ENCODE data around the gene PDP2.

PDP2 gene

GRCh38 chr16:66851166-66851964, 28.9 kb upstream of the PDP2 start:
- Histone ChIP-seq H3K23ac (ENCODE audit: low read depth, low read length, poor library complexity) (no peak overlapping the region), H3K27ac (replicated peaks; ENCODE audit: low read length) (no peak overlapping the region), H3K4ac (ENCODE audit: low read length) (no peak overlapping the region), H3K79me1 (ENCODE audit: low read depth, low read length) (no peaks in the 10 kb centered on the region), H3K4me1 (ENCODE audit: control insufficient read depth in 2 of 2, insufficient read depth in 1 of 2, low read depth in 1 of 2, low read length in 2 of 2) (no peaks in the 10 kb centered on the region), H2BK120ac (ENCODE audit: low read depth, low read length) (no peak overlapping the region), H3K9me3 (replicated peaks in 1 of 2; ENCODE audit: control insufficient read depth in 2 of 2, insufficient read depth in 1 of 2, low read depth in 1 of 2, low read length in 2 of 2) (no peaks in the 10 kb centered on the region), H2BK12ac (ENCODE audit: low read length) (no peak overlapping the region), H2AK5ac (ENCODE audit: low read depth, low read length) (peak overlapping the region; percentile 34), H2BK5ac (ENCODE audit: low read length) (no peak overlapping the region), H3K36me3 (replicated peaks in 1 of 2; ENCODE audit: control insufficient read depth in 2 of 2, insufficient read depth in 2 of 2, low read length in 2 of 2) (no peaks in the 10 kb centered on the region), H3K9ac (ENCODE audit: low read depth, low read length, poor library complexity) (no peak overlapping the region), H3K27me3 (ENCODE audit: control insufficient read depth in 3 of 3, insufficient read depth in 3 of 3, low read depth in 1 of 3, low read length in 3 of 3) (peaks cover 0 to 82% (median 11%) of the 10 kb centered on the region in 3 experiments), H3K18ac (ENCODE audit: low read length) (peak overlapping the region; percentile 67), H3K14ac (ENCODE audit: low read length) (no peak overlapping the region), H4K91ac (ENCODE audit: low read depth, low read length, poor library complexity) (no peak overlapping the region), H2AFZ (ENCODE audit: low read length) (no peak overlapping the region), H4K8ac (ENCODE audit: low read depth, low read length) (no peak overlapping the region), H3K4me3 (ENCODE audit: low read length in 2 of 2) (no peak overlapping the region), H2BK15ac (ENCODE audit: low read length) (peak overlapping the region; percentile 59), H3K4me2 (ENCODE audit: insufficient read depth, low read length, poor library complexity, severe bottlenecking) (no peak overlapping the region)
- no peak for DNase-seq (ENCODE audit: low spot score)
- no CpG with 5 or more reads among the region's 13 CpGs for WGBS, 2 donors (ENCODE audit: extremely low coverage in 2 of 2, insufficient read length in 2 of 2, insufficient replicate concordance in 1 of 2)

- H3K27ac ChIP-seq (replicated peaks; ENCODE audit: low read length) = no peak overlapping the region
Observed at GRCh38 chr16:66853261-66854139, 26.8 kb upstream of the PDP2 start.

DNA sequence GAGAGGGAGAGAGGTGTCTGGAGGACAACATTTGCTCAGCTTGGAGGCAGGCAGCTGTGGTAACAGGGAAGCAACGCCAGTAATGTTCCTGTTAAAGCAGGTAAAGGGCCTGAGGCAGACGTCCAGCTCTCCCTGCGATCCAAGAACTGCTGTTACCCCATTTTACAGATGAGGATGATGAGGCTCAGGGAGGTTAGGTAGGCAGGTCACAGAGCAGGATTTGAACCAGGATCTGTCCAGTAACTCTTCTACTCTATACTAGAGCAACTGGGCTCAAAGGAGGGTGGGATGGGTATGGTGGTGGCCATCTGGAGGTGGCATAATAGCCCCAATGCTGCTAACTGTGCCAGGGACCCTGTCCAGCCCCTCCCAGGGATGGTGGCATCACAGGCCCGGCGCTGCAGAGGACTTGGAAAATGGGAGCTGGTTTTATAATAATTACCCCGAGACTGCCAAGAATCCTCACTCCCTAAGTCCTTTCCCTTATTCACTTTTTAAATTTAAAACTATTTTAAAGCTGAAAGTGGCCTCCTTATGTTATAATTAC, 24.1 kb upstream of the PDP2 start:
- Histone ChIP-seq H4K91ac (ENCODE audit: low read depth, low read length, poor library complexity) (no peak overlapping the region), H2BK120ac (ENCODE audit: low read depth, low read length) (no peak overlapping the region), H3K4me2 (ENCODE audit: insufficient read depth, low read length, poor library complexity, severe bottlenecking) (no peak overlapping the region), H3K4me3 (ENCODE audit: low read length in 2 of 2) (no peak overlapping the region), H3K27me3 (ENCODE audit: control insufficient read depth in 3 of 3, insufficient read depth in 3 of 3, low read depth in 1 of 3, low read length in 3 of 3) (peaks cover 0 to 54% (median 0%) of the 10 kb centered on the region in 3 experiments), H3K18ac (ENCODE audit: low read length) (no peak overlapping the region), H3K36me3 (replicated peaks in 1 of 2; ENCODE audit: control insufficient read depth in 2 of 2, insufficient read depth in 2 of 2, low read length in 2 of 2) (no peaks in the 10 kb centered on the region), H2BK15ac (ENCODE audit: low read length) (no peak overlapping the region), H3K9me3 (replicated peaks in 1 of 2; ENCODE audit: control insufficient read depth in 2 of 2, insufficient read depth in 1 of 2, low read depth in 1 of 2, low read length in 2 of 2) (no peaks in the 10 kb centered on the region), H2AFZ (ENCODE audit: low read length) (no peak overlapping the region), H3K14ac (ENCODE audit: low read length) (no peak overlapping the region), H2BK12ac (ENCODE audit: low read length) (no peak overlapping the region), H3K23ac (ENCODE audit: low read depth, low read length, poor library complexity) (no peak overlapping the region), H3K79me1 (ENCODE audit: low read depth, low read length) (no peaks in the 10 kb centered on the region), H3K27ac (replicated peaks; ENCODE audit: low read length) (no peak overlapping the region), H3K9ac (ENCODE audit: low read depth, low read length, poor library complexity) (no peak overlapping the region), H3K4ac (ENCODE audit: low read length) (no peak overlapping the region), H4K8ac (ENCODE audit: low read depth, low read length) (no peak overlapping the region), H2BK5ac (ENCODE audit: low read length) (no peak overlapping the region), H2AK5ac (ENCODE audit: low read depth, low read length) (no peak overlapping the region), H3K4me1 (ENCODE audit: control insufficient read depth in 2 of 2, insufficient read depth in 1 of 2, low read depth in 1 of 2, low read length in 2 of 2) (peaks cover 0 to 2% of the 10 kb centered on the region in 2 donors)
- DNase-seq (ENCODE audit: low spot score) = no peak
- no CpG with 5 or more reads among the region's 6 CpGs for WGBS, 2 donors (ENCODE audit: extremely low coverage in 2 of 2, insufficient read length in 2 of 2, insufficient replicate concordance in 1 of 2)

More at GRCh38 chr16:66853261-66854139, 26.8 kb upstream of the PDP2 start:
- Histone ChIP-seq H3K4ac (ENCODE audit: low read length) (no peak overlapping the region), H2BK12ac (ENCODE audit: low read length) (no peak overlapping the region), H3K14ac (ENCODE audit: low read length) (no peak overlapping the region), H2BK120ac (ENCODE audit: low read depth, low read length) (no peak overlapping the region), H2AK5ac (ENCODE audit: low read depth, low read length) (no peak overlapping the region), H3K4me3 (ENCODE audit: low read length in 2 of 2) (no peak overlapping the region), H2AFZ (ENCODE audit: low read length) (no peak overlapping the region), H2BK15ac (ENCODE audit: low read length) (no peak overlapping the region), H2BK5ac (ENCODE audit: low read length) (no peak overlapping the region), H3K9me3 (replicated peaks in 1 of 2; ENCODE audit: control insufficient read depth in 2 of 2, insufficient read depth in 1 of 2, low read depth in 1 of 2, low read length in 2 of 2) (no peaks in the 10 kb centered on the region), H3K23ac (ENCODE audit: low read depth, low read length, poor library complexity) (no peak overlapping the region), H3K36me3 (replicated peaks in 1 of 2; ENCODE audit: control insufficient read depth in 2 of 2, insufficient read depth in 2 of 2, low read length in 2 of 2) (no peaks in the 10 kb centered on the region), H4K91ac (ENCODE audit: low read depth, low read length, poor library complexity) (no peak overlapping the region), H3K9ac (ENCODE audit: low read depth, low read length, poor library complexity) (no peak overlapping the region), H3K18ac (ENCODE audit: low read length) (no peak overlapping the region), H3K27me3 (ENCODE audit: control insufficient read depth in 3 of 3, insufficient read depth in 3 of 3, low read depth in 1 of 3, low read length in 3 of 3) (peaks cover 0 to 68% (median 0%) of the 10 kb centered on the region in 3 experiments), H3K4me2 (ENCODE audit: insufficient read depth, low read length, poor library complexity, severe bottlenecking) (no peak overlapping the region), H4K8ac (ENCODE audit: low read depth, low read length) (no peak overlapping the region), H3K4me1 (ENCODE audit: control insufficient read depth in 2 of 2, insufficient read depth in 1 of 2, low read depth in 1 of 2, low read length in 2 of 2) (no peaks in the 10 kb centered on the region), H3K79me1 (ENCODE audit: low read depth, low read length) (no peaks in the 10 kb centered on the region)
- no peak for DNase-seq (ENCODE audit: low spot score)
- no CpG with 5 or more reads among the region's 15 CpGs for WGBS, 2 donors (ENCODE audit: extremely low coverage in 2 of 2, insufficient read length in 2 of 2, insufficient replicate concordance in 1 of 2)

- no peak overlapping the region for H3K18ac ChIP-seq (ENCODE audit: low read length)
- no peak overlapping the region for H2AFZ ChIP-seq (ENCODE audit: low read length)
- H3K23ac ChIP-seq (ENCODE audit: low read depth, low read length, poor library complexity) = no peak overlapping the region
- H4K91ac ChIP-seq (ENCODE audit: low read depth, low read length, poor library complexity) = no peak overlapping the region
- no peak overlapping the region for H3K4ac ChIP-seq (ENCODE audit: low read length)
- H2BK12ac ChIP-seq (ENCODE audit: low read length) = no peak overlapping the region
- H3K27me3 ChIP-seq (ENCODE audit: control insufficient read depth in 3 of 3, insufficient read depth in 3 of 3, low read depth in 1 of 3, low read length in 3 of 3) = peaks cover 0 to 52% (median 0%) of the 10 kb centered on the region in 3 experiments
- H3K79me1 ChIP-seq (ENCODE audit: low read depth, low read length) = no peaks in the 10 kb centered on the region
- no peak overlapping the region for H3K4me2 ChIP-seq (ENCODE audit: insufficient read depth, low read length, poor library complexity, severe bottlenecking)
- no peak overlapping the region for H3K27ac ChIP-seq (replicated peaks; ENCODE audit: low read length)
- no peak overlapping the region for H3K9ac ChIP-seq (ENCODE audit: low read depth, low read length, poor library complexity)
- H4K8ac ChIP-seq (ENCODE audit: low read depth, low read length) = no peak overlapping the region
- no peak overlapping the region for H2BK120ac ChIP-seq (ENCODE audit: low read depth, low read length)
- peaks cover 0 to 2% of the 10 kb centered on the region in 2 donors for H3K4me1 ChIP-seq (ENCODE audit: control insufficient read depth in 2 of 2, insufficient read depth in 1 of 2, low read depth in 1 of 2, low read length in 2 of 2)
- H3K14ac ChIP-seq (ENCODE audit: low read length) = no peak overlapping the region
- no peak overlapping the region for H3K4me3 ChIP-seq (ENCODE audit: low read length in 2 of 2)
- H2AK5ac ChIP-seq (ENCODE audit: low read depth, low read length) = no peak overlapping the region
- WGBS, 2 donors (ENCODE audit: extremely low coverage in 2 of 2, insufficient read length in 2 of 2, insufficient replicate concordance in 1 of 2) = no CpG with 5 or more reads among the region's 2 CpGs
- no peaks in the 10 kb centered on the region for H3K36me3 ChIP-seq (replicated peaks in 1 of 2; ENCODE audit: control insufficient read depth in 2 of 2, insufficient read depth in 2 of 2, low read length in 2 of 2)
- no peak overlapping the region for H2BK15ac ChIP-seq (ENCODE audit: low read length)
- no peak overlapping the region for H2BK5ac ChIP-seq (ENCODE audit: low read length)
- no peaks in the 10 kb centered on the region for H3K9me3 ChIP-seq (replicated peaks in 1 of 2; ENCODE audit: control insufficient read depth in 2 of 2, insufficient read depth in 1 of 2, low read depth in 1 of 2, low read length in 2 of 2)
- no peak for DNase-seq (ENCODE audit: low spot score)
Observed at GRCh38 chr16:66856801-66857200, 23.5 kb upstream of the PDP2 start.

Data from neuronal stem cell (in vitro differentiated cells).